NB4 (cell line): ENCODE results near the gene ZNF491.
"Not testable (repeated sequence)": the region's sequence is repeated elsewhere in the genome, so short reads cannot be mapped to it uniquely, and the experiment has no call there.

Experiments used
- DNase-seq: peaks from one replicate; pipeline ENCODE4 v3.0.0; 2010; ENCODE audit warnings: low read depth
- H3K4me3 ChIP-seq: one replicate; pipeline ENCODE4 v1.5.1; 2011; ENCODE audit warnings: mild to moderate bottlenecking, low read depth, low read length, moderate library complexity
- CTCF ChIP-seq: IDR thresholded peaks from one replicate; pipeline ENCODE4 v1.5.1; 2012; ENCODE audit warnings: low read depth, low read length
- MAX ChIP-seq: IDR thresholded peaks from 2 replicates; pipeline ENCODE4 v1.6.1; 2011; ENCODE audit warnings: low read depth, low read length
- MYC ChIP-seq: IDR thresholded peaks from 2 replicates; pipeline ENCODE4 v1.6.1; 2011; ENCODE audit warnings: low read depth, low read length
- POLR2A ChIP-seq: IDR thresholded peaks from 2 replicates; pipeline ENCODE4 v1.6.1; 2011; ENCODE audit warnings: mild to moderate bottlenecking; ENCODE audit not compliant: insufficient read length; ENCODE audit errors: extremely low read depth

The ZNF491 gene

GRCh38 chr19:11769995-11770394 lies 28.3 kb upstream of the ZNF491 start:
- no peak overlapping the region for H3K4me3 ChIP-seq
- TF ChIP-seq MAX (no peak), MYC (no peak), POLR2A (no peak), CTCF (no peak)

GRCh38 chr19:11771520-11771919 lies 26.8 kb upstream of the ZNF491 start:
- H3K4me3 ChIP-seq: not testable (repeated sequence)
- TF ChIP-seq CTCF: peak; percentile 29
- peak; percentile 10 for DNase-seq

More at GRCh38 chr19:11769995-11770394, 28.3 kb upstream of the ZNF491 start:
- DNase-seq: peak; percentile 30

GRCh38 chr19:11776669-11777068 lies 21.7 kb upstream of the ZNF491 start:
- DNase-seq, H3K4me3 ChIP-seq: not testable (repeated sequence)

- H3K4me3 ChIP-seq: no peak overlapping the region
- no peak for DNase-seq
- TF ChIP-seq MAX: no peak
- TF ChIP-seq CTCF: no peak
- no peak for TF ChIP-seq MYC
- TF ChIP-seq POLR2A: no peak
Measured at GRCh38 chr19:11780431-11781020, 17.8 kb upstream of the ZNF491 start.

GRCh38 chr19:11781295-11782057 lies 16.8 kb upstream of the ZNF491 start:
- H3K4me3 ChIP-seq: no peak overlapping the region
- no peak for DNase-seq
- TF ChIP-seq POLR2A (no peak), MYC (no peak), MAX (no peak), CTCF (no peak)

- TF ChIP-seq POLR2A: no peak
- no peak for TF ChIP-seq MAX
- no peak for TF ChIP-seq MYC
- no peak for TF ChIP-seq CTCF
- no peak overlapping the region for H3K4me3 ChIP-seq
- no peak for DNase-seq
Measured at GRCh38 chr19:11783767-11784166, 14.6 kb upstream of the ZNF491 start.
